NCI-H2171 treated with DMSO at 0.1 percent for 48 hours (cell line): ENCODE data around the gene SEMA4D.

Experiments used
- DNase-seq: peaks from one replicate; lab custom pipeline; 2025; lab: John Stamatoyannopoulos, UW

Gene SEMA4D

GRCh38 chr9:89445801-89446251 lies 52.1 kb downstream of the SEMA4D start:
- DNase-seq, result no peak

DNA sequence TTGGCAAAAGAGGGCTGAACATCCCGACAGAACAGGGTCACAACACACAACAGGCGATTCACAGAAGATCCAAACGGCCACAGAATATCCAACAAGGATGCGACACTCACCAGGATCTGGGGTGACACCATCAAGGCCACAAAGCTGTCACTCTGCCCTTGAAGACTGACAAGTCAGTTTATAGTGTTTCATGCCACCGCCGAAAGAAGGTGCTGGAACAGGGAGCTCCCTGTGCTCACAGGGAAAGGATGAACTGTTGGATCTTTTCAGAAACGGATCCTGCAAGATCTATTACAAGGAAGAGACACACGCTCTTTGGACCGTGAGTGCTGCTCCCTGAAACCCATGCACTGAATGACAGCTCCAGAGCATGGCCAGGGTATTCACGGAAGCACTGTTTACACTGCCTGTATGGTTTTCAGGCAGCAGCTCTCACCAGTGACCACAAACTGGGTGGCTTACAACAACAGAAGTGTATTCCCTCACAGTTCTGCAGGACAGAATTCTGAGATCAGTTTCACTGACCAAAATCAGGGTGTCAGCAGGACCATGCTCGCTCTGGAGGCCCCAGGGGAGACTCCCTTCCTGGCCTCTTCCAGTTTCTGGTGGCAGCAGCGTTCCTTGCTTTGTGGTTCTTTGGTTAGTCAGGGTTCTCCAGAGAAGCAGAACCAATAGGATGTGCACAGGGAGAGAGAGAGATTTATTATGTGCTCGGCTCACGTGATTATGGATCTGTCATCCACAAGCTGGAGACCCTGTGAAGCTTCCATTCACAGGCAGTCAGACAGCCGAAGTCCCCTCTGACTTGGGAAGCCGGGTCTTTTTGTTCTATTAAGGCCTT lies 52.8 kb downstream of the SEMA4D start:
- DNase-seq, result no peak

GRCh38 chr9:89444274-89444673 lies 53.6 kb downstream of the SEMA4D start:
- no peak for DNase-seq

DNA sequence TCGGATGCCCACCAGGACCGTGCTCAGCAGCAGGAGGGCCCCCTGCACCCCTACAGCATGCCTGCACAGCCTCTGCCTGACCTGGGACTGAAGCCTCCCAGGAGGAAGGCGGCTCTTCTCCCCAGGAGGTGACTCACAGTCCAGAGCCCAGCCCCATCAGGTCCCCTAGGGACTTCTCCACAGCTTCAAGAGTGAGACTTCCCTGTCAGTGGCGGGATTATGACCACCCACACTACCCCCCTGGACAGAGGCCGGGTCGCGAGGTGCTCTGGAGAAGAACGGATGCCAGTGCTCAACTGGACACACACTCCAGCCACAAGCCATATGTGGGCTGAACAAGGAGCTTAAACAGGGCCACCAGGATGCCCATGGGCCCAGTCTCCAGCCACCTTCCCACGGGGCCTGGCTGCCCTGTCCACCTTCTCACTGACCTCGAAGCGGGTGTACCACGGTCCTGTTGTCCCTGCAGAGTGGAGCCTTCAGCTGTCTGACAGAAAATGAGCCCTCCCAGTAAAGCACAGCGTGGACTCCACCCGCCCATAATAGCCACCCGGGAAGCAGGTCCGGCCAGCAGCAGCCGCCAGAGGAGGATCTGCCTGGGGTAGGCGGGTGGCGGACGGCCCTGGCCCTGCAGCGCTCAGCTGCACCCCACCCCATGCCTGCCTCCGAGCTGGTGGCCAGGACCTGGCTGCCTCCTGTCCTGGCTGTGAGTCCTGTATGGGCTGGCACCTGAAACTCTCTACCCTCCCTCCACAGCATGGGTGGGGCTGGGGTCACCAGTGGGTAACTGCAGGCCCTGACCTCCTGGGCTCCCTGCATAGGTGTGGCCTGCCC lies 54.7 kb downstream of the SEMA4D start:
- DNase-seq, result no peak

DNA sequence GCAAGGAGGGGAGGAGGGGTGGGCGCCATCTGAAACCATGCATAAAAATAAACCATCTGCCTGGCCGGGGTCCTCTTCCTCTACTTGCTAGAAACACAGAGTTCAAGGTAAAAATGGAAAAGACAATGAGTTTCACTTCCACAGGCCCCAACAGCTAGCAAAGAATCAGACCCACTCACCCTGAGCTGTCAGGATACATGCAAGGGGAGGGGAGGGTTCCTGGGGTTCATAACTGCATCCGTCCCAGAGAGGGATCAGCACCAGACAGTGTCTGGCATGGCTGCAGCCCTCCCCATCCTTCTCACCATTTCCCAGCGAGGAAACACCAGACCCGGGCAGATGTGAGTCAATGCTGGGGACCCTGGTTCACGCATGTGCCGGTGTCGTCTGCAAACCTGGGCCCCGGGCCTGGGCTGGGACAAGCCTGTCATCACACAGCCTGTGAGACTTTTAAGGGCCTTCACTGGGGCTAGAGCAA lies 55.4 kb downstream of the SEMA4D start:
- no peak for DNase-seq

DNA sequence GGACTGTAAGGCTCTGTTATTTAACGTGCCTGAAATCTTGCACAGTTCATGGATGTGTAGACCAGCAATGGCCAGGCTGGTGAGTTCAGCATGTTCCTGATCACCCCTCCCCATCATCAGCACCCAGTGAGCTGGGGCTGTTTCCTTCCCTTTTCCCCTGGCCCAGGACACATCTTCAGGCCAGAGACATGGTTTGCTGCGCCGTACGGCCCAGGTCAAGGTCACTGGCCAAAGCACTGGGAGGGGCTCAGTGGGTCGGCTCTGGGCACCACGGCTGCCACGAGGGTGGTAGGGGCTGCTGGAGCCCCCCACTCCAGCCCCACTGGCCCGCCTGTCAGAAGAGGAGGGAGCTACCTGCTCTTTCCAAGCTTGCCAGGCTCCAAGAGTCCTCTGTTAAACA lies 55.9 kb downstream of the SEMA4D start:
- DNase-seq, result no peak

GRCh38 chr9:89441655-89441970 lies 56.3 kb downstream of the SEMA4D start:
- DNase-seq, result no peak

DNA sequence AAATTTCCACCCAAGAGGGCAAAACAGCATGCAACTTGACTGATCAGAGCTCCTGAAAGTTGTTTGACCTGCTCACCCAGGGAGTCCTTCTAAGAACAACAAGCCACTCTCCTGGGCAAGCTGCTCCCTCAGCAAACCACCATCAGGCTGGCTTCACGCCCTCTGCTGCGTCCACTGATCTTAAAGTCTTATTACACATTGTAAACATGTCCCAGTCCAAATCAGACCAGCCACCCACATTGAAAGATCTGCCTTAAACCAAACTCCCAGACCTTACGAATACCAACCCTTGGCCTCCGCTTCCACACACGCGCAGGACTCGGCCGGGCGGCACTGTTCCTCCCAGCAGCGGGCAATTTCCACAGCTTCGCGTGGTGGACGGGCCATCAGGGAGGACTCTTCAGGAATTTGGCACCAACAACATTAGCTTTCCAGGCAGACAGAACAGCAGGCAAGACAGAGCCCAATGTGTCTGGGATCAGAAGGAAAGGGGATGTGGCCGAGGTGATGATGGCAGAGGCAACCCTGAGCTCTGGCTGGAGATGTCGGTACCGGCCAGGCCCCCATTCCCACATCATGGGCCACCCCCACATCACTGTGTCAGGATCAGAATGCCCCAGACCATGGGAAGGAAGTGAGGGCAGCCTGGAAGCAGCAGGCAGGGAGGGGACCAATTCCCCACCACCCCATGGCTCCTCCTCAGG lies 56.8 kb downstream of the SEMA4D start:
- DNase-seq, result no peak

DNA sequence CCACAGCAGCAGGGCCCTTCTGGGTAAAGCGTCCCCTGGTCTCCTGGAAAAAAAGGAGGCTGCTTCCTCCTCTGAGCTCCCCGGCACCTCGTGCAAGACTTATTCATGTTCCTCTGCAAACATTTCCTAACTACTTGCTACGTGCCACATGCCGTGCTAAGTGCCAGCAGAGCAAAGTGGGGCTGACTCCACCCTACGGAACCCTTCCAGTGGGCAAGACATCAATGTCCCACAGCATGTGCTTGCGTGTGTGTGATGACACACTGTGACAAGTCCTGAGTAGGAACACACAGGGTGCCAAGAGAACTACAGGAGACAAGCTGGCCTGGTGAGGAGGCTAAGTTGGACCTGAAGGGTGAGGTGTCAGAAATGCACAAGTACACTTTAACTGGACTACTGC lies 57.4 kb downstream of the SEMA4D start:
- no peak for DNase-seq

DNA sequence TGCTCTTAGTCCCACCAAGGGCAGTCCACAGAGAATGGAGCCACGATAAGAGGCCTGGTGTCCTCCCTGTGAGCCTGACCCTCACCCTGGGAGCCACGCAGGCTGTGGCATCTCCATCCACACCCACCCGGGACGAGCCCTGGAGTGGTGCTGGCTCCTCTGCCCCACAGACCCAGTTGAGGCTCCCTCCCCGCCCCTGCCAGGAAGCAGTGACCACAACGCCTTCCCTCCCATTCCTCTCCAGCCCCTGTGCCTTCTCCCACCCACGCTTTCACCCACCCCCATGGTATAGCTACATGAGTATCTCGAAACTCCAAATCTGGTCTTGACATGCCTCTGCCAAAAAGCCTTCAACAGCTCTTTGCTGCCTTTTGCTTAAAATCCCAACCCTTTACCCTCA lies 57.9 kb downstream of the SEMA4D start:
- DNase-seq, result no peak

- no peak for DNase-seq
These were observed 58.3 kb downstream of the SEMA4D start for GRCh38 chr9:89439571-89439970.

GRCh38 chr9:89438194-89438593 lies 59.7 kb downstream of the SEMA4D start:
- DNase-seq, result no peak

GRCh38 chr9:89437772-89438171 lies 60.1 kb downstream of the SEMA4D start:
- no peak for DNase-seq

DNA sequence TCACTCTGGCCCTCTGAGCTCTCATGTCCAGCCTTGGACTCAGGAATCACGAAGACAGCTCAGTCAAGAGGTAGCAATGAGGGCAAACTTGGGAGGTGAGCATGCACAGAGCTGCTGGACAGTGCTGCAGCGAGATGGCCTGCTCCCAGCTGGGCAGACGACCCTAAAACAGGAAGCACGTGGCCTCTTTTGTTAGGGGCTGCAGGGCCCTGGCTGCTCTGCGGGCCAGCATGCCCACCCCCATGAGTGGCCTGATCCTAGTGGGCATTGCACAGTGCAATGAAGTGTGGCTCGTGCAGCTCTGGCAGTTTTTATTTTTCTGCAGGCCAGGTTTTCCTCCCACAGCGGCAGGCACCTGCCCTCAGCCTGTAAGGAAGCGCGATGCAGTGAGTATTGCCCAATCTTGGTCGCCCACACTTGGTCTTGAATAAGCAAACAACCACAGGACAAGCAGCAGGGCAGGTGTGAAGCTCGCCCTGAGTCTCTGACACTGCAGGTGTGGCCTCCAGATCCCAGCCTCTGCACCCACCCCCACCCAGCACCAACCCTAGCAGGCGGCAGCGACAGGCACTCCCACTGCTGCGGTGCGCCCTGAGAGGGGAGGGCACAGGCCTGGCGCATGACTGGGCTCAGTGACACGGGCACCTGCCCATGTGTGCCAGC lies 60.8 kb downstream of the SEMA4D start:
- no peak for DNase-seq

DNA sequence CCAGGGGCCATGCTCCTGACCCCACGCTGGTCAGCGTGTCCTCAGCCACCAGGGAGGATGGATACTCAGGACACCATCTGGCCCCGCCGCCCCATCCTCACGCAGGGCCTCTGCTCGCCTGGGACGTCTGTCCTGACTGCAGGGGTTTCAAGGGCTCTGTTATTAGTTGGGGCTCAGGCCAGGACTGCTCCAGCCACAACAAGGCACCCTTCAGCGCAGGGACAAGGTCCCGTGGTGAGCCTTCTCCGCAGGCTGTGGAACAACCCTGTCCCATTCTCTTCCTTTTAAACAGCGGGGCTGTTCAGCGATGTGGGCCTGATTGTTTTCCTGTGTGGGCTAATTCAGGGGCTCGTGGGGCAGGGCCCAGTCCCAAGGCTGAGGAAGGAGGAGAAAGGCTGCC lies 61.6 kb downstream of the SEMA4D start:
- no peak for DNase-seq

DNA sequence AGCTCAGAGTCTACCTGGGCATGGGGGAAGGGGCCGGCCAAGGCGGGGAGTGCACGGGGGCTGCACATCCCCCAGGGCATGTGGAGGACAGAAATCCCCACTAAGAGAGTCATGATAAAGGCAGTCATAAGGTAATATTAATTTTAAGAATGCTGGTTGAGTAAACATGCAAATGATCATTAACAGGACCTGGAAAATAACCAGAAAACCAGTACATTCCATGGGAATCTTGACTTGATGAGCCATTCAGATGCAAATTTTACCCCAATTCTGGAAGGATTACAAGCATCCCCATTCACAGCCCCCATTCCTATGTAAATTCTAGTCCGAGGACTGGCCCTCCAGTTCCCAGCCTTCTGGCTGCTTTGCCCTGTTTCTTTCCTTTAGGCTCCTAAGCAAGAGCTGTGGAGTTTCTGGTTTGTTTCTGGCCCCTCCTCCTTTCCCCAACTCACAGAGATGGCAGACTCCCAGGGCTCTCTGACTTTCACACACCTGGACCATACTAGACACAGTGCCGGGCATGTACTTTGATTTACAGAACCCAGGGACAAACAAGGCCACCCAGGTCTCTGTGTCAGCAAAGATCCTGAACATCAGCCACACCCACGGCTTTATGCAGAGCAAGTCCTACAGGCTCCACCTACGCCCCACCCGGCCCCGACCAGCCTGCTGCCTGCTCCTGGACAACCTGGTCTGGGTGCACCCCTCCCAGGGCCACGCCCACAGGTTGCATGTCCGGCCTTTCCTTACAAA lies 62.7 kb downstream of the SEMA4D start:
- DNase-seq, result no peak

GRCh38 chr9:89434636-89435035 lies 63.3 kb downstream of the SEMA4D start:
- DNase-seq, result no peak

DNA sequence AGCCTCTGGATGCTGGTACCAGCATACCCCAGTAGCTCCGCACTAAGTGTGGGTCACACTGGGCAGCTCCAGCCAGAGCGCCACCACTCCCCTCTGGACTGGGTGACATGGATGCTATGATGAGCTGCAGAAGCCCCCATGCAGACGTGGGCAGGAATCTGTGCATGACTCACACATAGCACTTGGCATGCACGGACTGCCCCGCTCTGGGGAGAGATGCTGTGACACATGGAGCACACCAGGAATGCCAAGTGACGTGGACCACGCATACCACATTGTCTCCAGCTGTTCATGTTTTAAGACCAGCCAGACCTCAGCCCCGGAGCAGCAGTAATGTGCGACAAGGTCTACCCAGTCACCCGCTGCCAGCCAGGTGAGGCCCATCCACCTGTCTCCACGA lies 64.1 kb downstream of the SEMA4D start:
- DNase-seq, result no peak

GRCh38 chr9:89432986-89433530 lies 64.9 kb downstream of the SEMA4D start:
- no peak for DNase-seq

DNA sequence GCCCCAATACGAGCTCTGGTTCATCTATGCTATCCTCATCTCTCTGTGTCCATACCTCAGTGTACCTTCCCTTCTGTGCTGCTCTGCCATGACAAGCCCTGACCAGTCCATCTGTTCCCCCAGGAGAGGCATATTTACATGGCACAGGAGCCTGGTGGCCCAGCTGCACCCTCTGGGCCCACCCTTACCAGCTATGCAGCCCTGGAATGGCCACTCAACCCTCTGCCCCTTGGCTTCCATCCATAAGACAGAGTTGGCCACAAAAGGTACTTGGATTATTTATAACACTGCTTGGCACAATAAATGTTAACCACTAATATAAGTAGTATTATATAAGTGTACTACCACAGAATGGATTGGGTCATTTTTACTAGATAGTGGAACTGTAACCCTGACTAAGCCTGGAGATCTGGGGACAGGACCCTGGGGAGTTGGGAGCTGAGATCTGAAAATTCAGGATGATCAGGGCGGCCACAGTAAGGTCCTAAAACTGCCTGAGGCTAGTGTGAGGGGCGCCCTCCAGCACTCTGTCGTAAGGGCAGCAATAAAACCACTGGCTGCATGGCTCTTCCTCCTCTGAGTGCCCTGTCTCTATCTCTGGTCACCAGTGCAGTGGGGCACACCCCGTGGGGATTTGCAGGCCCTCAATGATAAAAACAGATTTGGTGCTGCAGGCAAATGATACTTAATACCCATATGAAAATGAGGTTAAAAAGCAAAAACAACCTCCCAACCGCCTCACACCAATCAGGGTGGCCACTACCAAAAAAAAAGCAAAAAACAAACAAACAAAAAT lies 65.8 kb downstream of the SEMA4D start:
- no peak for DNase-seq
